Spleen (tissue), 7 donors: ENCODE results near the gene PRSS1.

ENCODE experiments used
- POLR2A ChIP-seq, 3 donors: fragments of 450-650 bp; IDR thresholded peaks; one replicate each; pipeline ENCODE4 v1.5.1; 2017; ENCODE audit warnings: antibody characterized with exemption in 3 of 3, mild to moderate bottlenecking in 1 of 3
- POLR2AphosphoS5 ChIP-seq, 3 donors: sonication (generic); formaldehyde crosslinking; IDR thresholded peaks; one replicate each; pipeline ENCODE4 v1.5.1; 2017; ENCODE audit warnings: antibody characterized with exemption in 3 of 3
- TF ChIP-seq, protein P1 (sequence below), 11 experiments: fragments of 200-600 bp in 7 of 11; fragments of 450-650 bp in 4 of 11; sonication (generic) in 4 of 11; IDR thresholded peaks in 8 of 11; conservative IDR thresholded peaks in 3 of 11; 1 replicate in 7 of 11; 2 replicates in 4 of 11; pipeline versions ENCODE4 v1.4.0 to v1.8.0; 2016 to 2021; ENCODE audit warnings: antibody characterized with exemption in 11 of 11, inconsistent platforms in 4 of 11, mild to moderate bottlenecking in 1 of 11
- donor health status: DM: no; HTN: no; CAD: no; lungs with moderate emphysema.
- donor health status: DM: no; HTN: no; CAD: no.
- donor health status: DM: no; HTN: no; CAD: no.

DNA sequence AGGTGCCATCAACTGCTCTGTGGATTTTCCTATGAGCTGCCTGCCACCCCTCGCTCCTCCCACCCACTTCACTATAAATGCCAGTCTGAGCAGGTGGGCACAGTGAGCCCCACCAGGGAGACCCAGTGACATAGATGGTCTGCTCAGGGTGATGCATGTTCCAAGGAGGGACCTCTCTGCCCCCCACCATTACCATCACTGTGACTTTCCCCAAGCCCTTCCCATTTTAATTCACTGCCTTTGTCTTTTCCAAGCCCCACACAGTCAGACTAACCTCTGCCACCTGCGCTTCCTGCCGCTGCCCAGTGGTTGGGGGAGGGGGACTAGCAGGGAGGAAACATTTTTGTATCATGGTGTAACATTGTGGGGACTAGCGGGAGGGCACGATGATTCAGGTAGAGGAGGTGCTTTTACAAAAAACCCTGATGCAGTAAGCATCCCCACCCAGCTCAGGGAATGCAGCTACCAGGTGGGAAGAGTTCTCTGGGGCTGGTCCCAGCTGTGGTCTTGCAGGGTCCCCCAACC lies 46.1 kb downstream of the PRSS1 start:
- TF ChIP-seq, protein P1, sequence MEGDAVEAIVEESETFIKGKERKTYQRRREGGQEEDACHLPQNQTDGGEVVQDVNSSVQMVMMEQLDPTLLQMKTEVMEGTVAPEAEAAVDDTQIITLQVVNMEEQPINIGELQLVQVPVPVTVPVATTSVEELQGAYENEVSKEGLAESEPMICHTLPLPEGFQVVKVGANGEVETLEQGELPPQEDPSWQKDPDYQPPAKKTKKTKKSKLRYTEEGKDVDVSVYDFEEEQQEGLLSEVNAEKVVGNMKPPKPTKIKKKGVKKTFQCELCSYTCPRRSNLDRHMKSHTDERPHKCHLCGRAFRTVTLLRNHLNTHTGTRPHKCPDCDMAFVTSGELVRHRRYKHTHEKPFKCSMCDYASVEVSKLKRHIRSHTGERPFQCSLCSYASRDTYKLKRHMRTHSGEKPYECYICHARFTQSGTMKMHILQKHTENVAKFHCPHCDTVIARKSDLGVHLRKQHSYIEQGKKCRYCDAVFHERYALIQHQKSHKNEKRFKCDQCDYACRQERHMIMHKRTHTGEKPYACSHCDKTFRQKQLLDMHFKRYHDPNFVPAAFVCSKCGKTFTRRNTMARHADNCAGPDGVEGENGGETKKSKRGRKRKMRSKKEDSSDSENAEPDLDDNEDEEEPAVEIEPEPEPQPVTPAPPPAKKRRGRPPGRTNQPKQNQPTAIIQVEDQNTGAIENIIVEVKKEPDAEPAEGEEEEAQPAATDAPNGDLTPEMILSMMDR (IDR thresholded peaks at IDR 0.05 in 8 of 11, conservative IDR thresholded peaks at IDR 0.05 in 3 of 11): no peak
- TF ChIP-seq POLR2A (IDR thresholded peaks at IDR 0.05) (peak in 2 of 3 donors; percentile 16 to 18), POLR2AphosphoS5 (IDR thresholded peaks at IDR 0.05) (peak in 2 of 3 donors; percentile 63 to 71)
